ENCODE results near the gene GSKIP. TPM values are rescaled to one million over a fixed set of nuclear protein-coding genes. Genes with fewer than 3 reads are reported as not detected.

Gene GSKIP
- total RNA-seq, 4 donors from 2014 or later: 6.7 to 15.1 (median 8.6) TPM

DNA sequence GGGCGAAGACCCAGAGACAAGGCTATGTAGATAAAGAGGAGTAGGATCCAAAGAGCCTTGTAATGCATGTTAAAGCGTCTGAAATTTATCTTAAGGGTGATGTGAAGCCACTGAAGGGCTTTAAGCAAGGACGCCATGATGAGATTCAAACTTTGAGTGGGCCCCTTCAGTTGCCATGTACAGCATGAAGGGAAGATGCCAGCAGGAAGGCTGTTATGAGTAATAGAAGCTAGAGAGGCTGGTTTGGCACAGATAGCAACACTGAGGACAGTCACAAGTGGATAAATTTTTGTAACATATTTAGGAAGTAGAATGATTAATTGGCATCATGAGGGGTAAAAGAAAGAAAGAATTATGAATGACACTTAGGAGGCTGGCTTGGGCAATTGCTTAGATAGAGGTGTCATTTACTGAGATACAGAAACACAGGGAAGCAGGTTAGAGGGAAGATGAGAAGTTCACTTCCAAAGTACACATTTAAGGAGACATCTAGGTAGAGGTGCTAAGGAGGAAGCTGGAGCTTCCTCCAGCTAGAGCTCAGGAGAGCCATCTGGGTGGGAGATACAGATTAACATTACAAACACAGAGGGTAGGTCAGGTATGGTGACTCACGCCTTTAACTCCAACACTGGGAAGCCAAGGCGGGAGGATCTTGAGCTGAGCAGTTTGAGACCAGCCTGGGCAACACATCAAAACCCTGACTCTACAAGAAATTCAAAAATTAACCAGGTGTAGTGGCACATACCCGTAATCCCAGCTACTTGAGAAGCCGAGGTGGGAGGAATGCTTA, 13.8 kb upstream of the GSKIP start:
- H3K4me1 ChIP-seq: peaks cover 0 to 4% of the 10 kb centered on the region in 2 donors
- no peaks in the 10 kb centered on the region for H3K9me3 ChIP-seq
- DNase-seq: no peak
- no peak overlapping the region for H3K4me3 ChIP-seq
- no peak overlapping the region for H3K27ac ChIP-seq
- intact Hi-C loops (cut with DNase I; ENCODE audit: low total_unique reads) (no loop called here), in situ Hi-C loops (cut with MboI; ENCODE audit: low sequenced_read_pairs in 4 of 4) (no loop called here)
- H3K27me3 ChIP-seq: no peaks in the 10 kb centered on the region
- no peak for ATAC-seq
- peaks cover 0 to 11% of the 10 kb centered on the region in 2 donors for H3K36me3 ChIP-seq
- TF ChIP-seq, protein P1, sequence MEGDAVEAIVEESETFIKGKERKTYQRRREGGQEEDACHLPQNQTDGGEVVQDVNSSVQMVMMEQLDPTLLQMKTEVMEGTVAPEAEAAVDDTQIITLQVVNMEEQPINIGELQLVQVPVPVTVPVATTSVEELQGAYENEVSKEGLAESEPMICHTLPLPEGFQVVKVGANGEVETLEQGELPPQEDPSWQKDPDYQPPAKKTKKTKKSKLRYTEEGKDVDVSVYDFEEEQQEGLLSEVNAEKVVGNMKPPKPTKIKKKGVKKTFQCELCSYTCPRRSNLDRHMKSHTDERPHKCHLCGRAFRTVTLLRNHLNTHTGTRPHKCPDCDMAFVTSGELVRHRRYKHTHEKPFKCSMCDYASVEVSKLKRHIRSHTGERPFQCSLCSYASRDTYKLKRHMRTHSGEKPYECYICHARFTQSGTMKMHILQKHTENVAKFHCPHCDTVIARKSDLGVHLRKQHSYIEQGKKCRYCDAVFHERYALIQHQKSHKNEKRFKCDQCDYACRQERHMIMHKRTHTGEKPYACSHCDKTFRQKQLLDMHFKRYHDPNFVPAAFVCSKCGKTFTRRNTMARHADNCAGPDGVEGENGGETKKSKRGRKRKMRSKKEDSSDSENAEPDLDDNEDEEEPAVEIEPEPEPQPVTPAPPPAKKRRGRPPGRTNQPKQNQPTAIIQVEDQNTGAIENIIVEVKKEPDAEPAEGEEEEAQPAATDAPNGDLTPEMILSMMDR (IDR thresholded peaks at IDR 0.05 in 4 of 5, conservative IDR thresholded peaks at IDR 0.05 in 1 of 5): no peak
- no peak for TF ChIP-seq POLR2A (IDR thresholded peaks at IDR 0.05)

DNA sequence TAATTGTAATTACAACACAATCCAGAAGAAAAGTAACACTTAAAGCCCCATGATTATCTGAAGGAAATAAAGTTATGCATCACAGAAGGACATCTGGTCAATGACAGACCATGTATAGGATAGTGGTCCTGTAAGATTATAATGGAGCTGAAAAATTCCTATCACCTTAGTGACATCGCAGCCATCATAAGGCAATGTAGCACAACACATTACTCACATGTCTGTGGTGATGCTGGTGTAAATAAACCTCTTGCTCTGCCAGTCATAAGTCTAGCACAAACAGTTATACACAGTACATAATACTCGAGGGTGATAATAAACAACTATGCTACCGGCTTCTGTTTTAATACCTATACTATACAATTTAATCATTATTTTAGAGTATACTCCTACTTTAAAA, 11.3 kb upstream of the GSKIP start:
- in situ Hi-C loops (cut with MboI; ENCODE audit: low sequenced_read_pairs in 4 of 4): no loop called here
- ATAC-seq: no peak

DNA sequence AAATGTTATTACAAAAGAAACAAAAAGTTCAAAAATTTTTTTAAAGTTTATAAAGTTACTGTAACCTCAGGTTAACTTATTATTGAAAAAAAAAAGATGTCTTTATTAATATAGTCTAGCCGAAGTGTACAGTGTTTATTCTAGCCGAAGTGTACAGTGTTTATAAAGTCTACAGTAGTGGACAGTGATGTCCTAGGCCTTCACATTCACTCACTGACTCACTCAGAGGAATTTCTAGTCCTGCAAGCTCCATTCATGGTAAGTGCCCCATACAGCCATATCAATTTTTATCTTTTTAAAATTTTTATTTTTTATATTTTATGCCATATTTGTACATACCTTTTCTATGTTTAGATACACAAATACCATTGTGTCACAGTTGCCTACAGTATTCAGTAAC, 10.6 kb upstream of the GSKIP start:
- Histone ChIP-seq H3K4me3 (no peak overlapping the region), H3K4me1 (peaks cover 0 to 4% of the 10 kb centered on the region in 2 donors), H3K36me3 (no peaks in the 10 kb centered on the region), H3K9me3 (no peaks in the 10 kb centered on the region), H3K27ac (no peak overlapping the region), H3K27me3 (no peaks in the 10 kb centered on the region)
- no peak for DNase-seq
- in situ Hi-C loops (cut with MboI; ENCODE audit: low sequenced_read_pairs in 4 of 4): no loop called here
- intact Hi-C loops (cut with DNase I; ENCODE audit: low total_unique reads): no loop called here
- ATAC-seq: no peak
- no peak for TF ChIP-seq POLR2A (IDR thresholded peaks at IDR 0.05)
- TF ChIP-seq, protein P1 (IDR thresholded peaks at IDR 0.05 in 4 of 5, conservative IDR thresholded peaks at IDR 0.05 in 1 of 5): no peak

More for the DNA sequence above, 11.3 kb upstream of the GSKIP start:
- Histone ChIP-seq H3K4me1 (peaks cover 0 to 4% of the 10 kb centered on the region in 2 donors), H3K27me3 (no peaks in the 10 kb centered on the region), H3K4me3 (no peak overlapping the region), H3K36me3 (no peaks in the 10 kb centered on the region), H3K9me3 (no peaks in the 10 kb centered on the region), H3K27ac (no peak overlapping the region)
- intact Hi-C loops (cut with DNase I; ENCODE audit: low total_unique reads): no loop called here
- TF ChIP-seq, protein P1 (IDR thresholded peaks at IDR 0.05 in 4 of 5, conservative IDR thresholded peaks at IDR 0.05 in 1 of 5): no peak
- no peak for TF ChIP-seq POLR2A (IDR thresholded peaks at IDR 0.05)
- DNase-seq: no peak

DNA sequence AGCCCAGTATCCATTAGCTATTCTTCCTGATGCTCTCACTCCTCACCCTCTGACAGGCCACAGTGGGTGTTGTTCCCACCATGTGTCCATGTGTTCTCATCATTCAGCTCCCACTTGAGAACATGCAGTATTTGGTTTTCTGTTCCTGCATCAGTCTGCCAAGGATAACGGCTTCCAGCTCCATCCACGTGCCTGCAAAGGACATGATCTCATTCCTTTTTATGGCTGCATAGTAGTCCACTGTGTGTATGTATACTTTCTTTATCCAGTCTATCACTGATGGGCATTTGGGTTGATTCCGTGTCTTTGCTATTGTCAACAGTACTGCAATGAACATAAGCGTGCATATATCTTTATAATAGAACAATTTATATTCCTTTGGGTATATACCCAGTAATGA, 9.1 kb upstream of the GSKIP start:
- intact Hi-C loops (cut with DNase I; ENCODE audit: low total_unique reads): no loop called here
- in situ Hi-C loops (cut with MboI; ENCODE audit: low sequenced_read_pairs in 4 of 4): no loop called here
- ATAC-seq: no peak

More for the DNA sequence above, 9.1 kb upstream of the GSKIP start:
- H3K36me3 ChIP-seq: no peaks in the 10 kb centered on the region
- DNase-seq: no peak
- TF ChIP-seq POLR2A (IDR thresholded peaks at IDR 0.05): no peak
- TF ChIP-seq, protein P1 (IDR thresholded peaks at IDR 0.05 in 4 of 5, conservative IDR thresholded peaks at IDR 0.05 in 1 of 5): no peak
- no peaks in the 10 kb centered on the region for H3K27me3 ChIP-seq
- H3K4me3 ChIP-seq: no peak overlapping the region
- H3K4me1 ChIP-seq: peaks cover 0 to 4% of the 10 kb centered on the region in 2 donors
- H3K27ac ChIP-seq: no peak overlapping the region
- H3K9me3 ChIP-seq: no peaks in the 10 kb centered on the region

Data from gastrocnemius medialis (tissue), 4 donors.